ENCODE measurements around the gene CDH1.

- TF ChIP-seq CTCF (IDR thresholded peaks at IDR 0.05): no peak
- TF ChIP-seq POLR2A (IDR thresholded peaks at IDR 0.05): no peak
Measured at GRCh38 chr16:68732741-68733399, 4.2 kb upstream of the CDH1 start.

Data from adrenal gland (tissue), 5 donors.